ENCODE results near the gene ODF4. TPM values are rescaled to one million over a fixed set of nuclear protein-coding genes. Genes with fewer than 3 reads are reported as not detected.

The ODF4 gene
- total RNA-seq, 1 experiment from 2014 or later = not detected

- ChIA-PET POLR2A (no interaction called here), CTCF (interaction anchor here (0.7 kb wide), 1 partner anchor 328 kb away, joined by 5 read pairs; no protein-coding TSS in a partner anchor)
- peaks cover 14% of the 10 kb centered on the region for H3K4me1 Mint-ChIP-seq (ENCODE audit: insufficient read depth, unreplicated experiment)
- H3K36me3 Mint-ChIP-seq (ENCODE audit: insufficient read depth, unreplicated experiment) = peaks cover 35% of the 10 kb centered on the region
- H3K4me3 Mint-ChIP-seq (ENCODE audit: unreplicated experiment) = peak overlapping the region; percentile 97
- no peaks in the 10 kb centered on the region for H3K27me3 Mint-ChIP-seq (ENCODE audit: insufficient read depth, unreplicated experiment)
- H3K9me3 Mint-ChIP-seq (ENCODE audit: unreplicated experiment) = no peaks in the 10 kb centered on the region
- DNase-seq (ENCODE audit: unreplicated experiment) = no peak
- H3K27ac Mint-ChIP-seq (ENCODE audit: low read depth, unreplicated experiment) = peak overlapping the region; percentile 100
- TF ChIP-seq, protein P1, sequence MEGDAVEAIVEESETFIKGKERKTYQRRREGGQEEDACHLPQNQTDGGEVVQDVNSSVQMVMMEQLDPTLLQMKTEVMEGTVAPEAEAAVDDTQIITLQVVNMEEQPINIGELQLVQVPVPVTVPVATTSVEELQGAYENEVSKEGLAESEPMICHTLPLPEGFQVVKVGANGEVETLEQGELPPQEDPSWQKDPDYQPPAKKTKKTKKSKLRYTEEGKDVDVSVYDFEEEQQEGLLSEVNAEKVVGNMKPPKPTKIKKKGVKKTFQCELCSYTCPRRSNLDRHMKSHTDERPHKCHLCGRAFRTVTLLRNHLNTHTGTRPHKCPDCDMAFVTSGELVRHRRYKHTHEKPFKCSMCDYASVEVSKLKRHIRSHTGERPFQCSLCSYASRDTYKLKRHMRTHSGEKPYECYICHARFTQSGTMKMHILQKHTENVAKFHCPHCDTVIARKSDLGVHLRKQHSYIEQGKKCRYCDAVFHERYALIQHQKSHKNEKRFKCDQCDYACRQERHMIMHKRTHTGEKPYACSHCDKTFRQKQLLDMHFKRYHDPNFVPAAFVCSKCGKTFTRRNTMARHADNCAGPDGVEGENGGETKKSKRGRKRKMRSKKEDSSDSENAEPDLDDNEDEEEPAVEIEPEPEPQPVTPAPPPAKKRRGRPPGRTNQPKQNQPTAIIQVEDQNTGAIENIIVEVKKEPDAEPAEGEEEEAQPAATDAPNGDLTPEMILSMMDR (IDR thresholded peaks at IDR 0.05; ENCODE audit: unreplicated experiment) = no peak
- no TSS peak for BruUV-seq (replicated peaks)
- intact Hi-C loops (cut with micrococcal nuclease) = loop anchor here (5.0 kb wide), 3 partner anchors 163 to 323 kb away; partner anchors contain the start of gene HES7
Measured at GRCh38 chr17:8384801-8385378, 45.2 kb downstream of the ODF4 start.

DNA sequence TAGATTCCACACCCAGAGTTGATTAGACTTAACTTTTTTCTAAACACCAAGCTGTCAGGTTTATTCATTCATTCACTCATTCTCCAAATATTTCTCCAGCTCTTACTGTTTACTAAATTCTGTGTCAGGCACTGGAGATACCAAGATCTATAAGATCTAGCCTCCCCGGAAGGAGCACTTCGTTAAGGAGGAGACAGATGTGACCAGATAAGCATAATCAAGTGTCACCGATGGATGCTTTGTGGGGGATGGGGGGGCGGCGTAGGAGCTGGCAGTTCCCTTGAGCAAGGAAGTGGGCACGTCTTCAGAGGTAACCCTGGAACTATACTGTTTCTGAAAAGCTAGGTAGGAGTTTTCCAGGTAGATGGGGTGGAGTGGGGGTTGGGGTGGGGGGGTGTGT is 47.2 kb downstream of the ODF4 start:
- no TSS peak for BruUV-seq (replicated peaks)
- POLR2A ChIA-PET = interaction anchor here (0.6 to 1.5 kb wide), 3 partner anchors 10 to 633 kb away, joined by 3 to 4 read pairs (median 3); partner anchors contain the start of gene KRABD2
- Mint-ChIP-seq H3K27ac (ENCODE audit: low read depth, unreplicated experiment) (no peak overlapping the region), H3K27me3 (ENCODE audit: insufficient read depth, unreplicated experiment) (no peaks in the 10 kb centered on the region), H3K9me3 (ENCODE audit: unreplicated experiment) (no peaks in the 10 kb centered on the region), H3K4me3 (ENCODE audit: unreplicated experiment) (no peak overlapping the region), H3K36me3 (ENCODE audit: insufficient read depth, unreplicated experiment) (peaks cover 15% of the 10 kb centered on the region), H3K4me1 (ENCODE audit: insufficient read depth, unreplicated experiment) (peaks cover 7% of the 10 kb centered on the region)
- intact Hi-C loops (cut with micrococcal nuclease) = no loop called here
- CTCF ChIA-PET = interaction anchor here (0.9 to 1.0 kb wide), 2 partner anchors 10 to 11 kb away, joined by 3 to 4 read pairs; partner anchors contain the start of gene KRABD2
- TF ChIP-seq, protein P1 (IDR thresholded peaks at IDR 0.05; ENCODE audit: unreplicated experiment) = no peak
- DNase-seq (ENCODE audit: unreplicated experiment) = no peak

- no peak overlapping the region for H3K27ac Mint-ChIP-seq (ENCODE audit: low read depth, unreplicated experiment)
Measured at GRCh38 chr17:8387914-8388651, 48.4 kb downstream of the ODF4 start.

More at GRCh38 chr17:8387914-8388651, 48.4 kb downstream of the ODF4 start:
- no peaks in the 10 kb centered on the region for H3K9me3 Mint-ChIP-seq (ENCODE audit: unreplicated experiment)
- no peak overlapping the region for H3K4me3 Mint-ChIP-seq (ENCODE audit: unreplicated experiment)
- TF ChIP-seq, protein P1 (IDR thresholded peaks at IDR 0.05; ENCODE audit: unreplicated experiment) = no peak
- no peak for DNase-seq (ENCODE audit: unreplicated experiment)
- no TSS peak for BruUV-seq (replicated peaks)
- intact Hi-C loops (cut with micrococcal nuclease) = no loop called here
- no peaks in the 10 kb centered on the region for H3K27me3 Mint-ChIP-seq (ENCODE audit: insufficient read depth, unreplicated experiment)
- peaks cover 3% of the 10 kb centered on the region for H3K36me3 Mint-ChIP-seq (ENCODE audit: insufficient read depth, unreplicated experiment)
- CTCF ChIA-PET = interaction anchor here (0.5 kb wide), 1 partner anchor 74 kb away, joined by 3 read pairs; no protein-coding TSS in a partner anchor
- POLR2A ChIA-PET = interaction anchor here (1.2 kb wide), 1 partner anchor 20 kb away, joined by 4 read pairs; no protein-coding TSS in a partner anchor
- H3K4me1 Mint-ChIP-seq (ENCODE audit: insufficient read depth, unreplicated experiment) = peaks cover 7% of the 10 kb centered on the region

All from MCF 10A (cell line).